ENCODE results near the gene COBL.

DNA sequence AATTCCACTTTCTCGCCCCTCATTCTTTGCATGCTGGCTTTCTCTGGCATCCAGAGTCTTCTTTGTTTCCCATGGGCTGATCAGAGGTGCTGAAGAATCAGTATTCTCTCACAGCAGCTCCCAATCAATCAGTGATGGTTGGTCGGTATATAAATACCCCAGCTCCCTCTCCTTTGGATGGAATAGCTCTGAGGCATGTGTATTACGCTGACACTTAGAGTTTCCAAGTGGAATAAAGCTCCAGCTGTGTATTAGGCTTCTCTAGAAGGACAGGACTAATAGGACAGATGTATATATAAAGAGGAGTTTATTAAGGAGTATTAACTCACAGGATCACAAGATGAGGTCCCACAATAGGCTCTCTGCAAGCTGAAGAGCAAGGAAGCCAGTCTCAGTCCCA is 315.7 kb downstream of the COBL start:
- TF ChIP-seq, protein P1, sequence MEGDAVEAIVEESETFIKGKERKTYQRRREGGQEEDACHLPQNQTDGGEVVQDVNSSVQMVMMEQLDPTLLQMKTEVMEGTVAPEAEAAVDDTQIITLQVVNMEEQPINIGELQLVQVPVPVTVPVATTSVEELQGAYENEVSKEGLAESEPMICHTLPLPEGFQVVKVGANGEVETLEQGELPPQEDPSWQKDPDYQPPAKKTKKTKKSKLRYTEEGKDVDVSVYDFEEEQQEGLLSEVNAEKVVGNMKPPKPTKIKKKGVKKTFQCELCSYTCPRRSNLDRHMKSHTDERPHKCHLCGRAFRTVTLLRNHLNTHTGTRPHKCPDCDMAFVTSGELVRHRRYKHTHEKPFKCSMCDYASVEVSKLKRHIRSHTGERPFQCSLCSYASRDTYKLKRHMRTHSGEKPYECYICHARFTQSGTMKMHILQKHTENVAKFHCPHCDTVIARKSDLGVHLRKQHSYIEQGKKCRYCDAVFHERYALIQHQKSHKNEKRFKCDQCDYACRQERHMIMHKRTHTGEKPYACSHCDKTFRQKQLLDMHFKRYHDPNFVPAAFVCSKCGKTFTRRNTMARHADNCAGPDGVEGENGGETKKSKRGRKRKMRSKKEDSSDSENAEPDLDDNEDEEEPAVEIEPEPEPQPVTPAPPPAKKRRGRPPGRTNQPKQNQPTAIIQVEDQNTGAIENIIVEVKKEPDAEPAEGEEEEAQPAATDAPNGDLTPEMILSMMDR (IDR thresholded peaks at IDR 0.05) = no peak
- no peak for TF ChIP-seq POLR2A (IDR thresholded peaks at IDR 0.05)

Data from uterus (tissue), 2 donors.